DLD1 (cell line): ENCODE measurements around the gene ATOH8.

Experiments used
- in situ Hi-C: cut with HindIII; loops from 2 replicates; pipeline ENCODE4 v1.10.0; 2017; ENCODE audit warnings: low sequenced_read_pairs

Gene ATOH8

GRCh38 chr2:85735691-85736090 lies 18.1 kb upstream of the ATOH8 start:
- in situ Hi-C loops, result no loop called here

- in situ Hi-C loops, result no loop called here
Observed at GRCh38 chr2:85736456-85737355, 17.1 kb upstream of the ATOH8 start.

GRCh38 chr2:85737481-85737880 lies 16.3 kb upstream of the ATOH8 start:
- in situ Hi-C loops, result no loop called here

DNA sequence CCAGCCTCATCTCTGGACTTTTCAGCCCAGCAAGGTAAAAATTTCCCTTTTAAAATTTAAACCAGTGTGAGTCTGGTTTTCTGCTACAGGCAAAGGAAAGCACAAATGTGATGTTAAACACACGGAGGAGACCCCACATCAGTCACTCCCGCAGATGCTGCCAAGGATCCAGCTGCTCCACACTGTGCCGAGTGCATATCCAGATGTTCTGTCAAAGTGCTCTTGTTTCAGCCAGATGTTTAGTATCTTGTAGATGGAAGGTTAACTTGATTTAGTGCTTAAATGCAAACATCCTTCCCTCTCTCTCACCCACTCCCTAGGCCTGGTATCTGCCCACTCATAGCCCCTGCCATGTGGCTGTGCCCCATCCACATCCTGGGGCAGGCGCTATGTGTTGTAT lies 15.8 kb upstream of the ATOH8 start:
- in situ Hi-C loops, result no loop called here

DNA sequence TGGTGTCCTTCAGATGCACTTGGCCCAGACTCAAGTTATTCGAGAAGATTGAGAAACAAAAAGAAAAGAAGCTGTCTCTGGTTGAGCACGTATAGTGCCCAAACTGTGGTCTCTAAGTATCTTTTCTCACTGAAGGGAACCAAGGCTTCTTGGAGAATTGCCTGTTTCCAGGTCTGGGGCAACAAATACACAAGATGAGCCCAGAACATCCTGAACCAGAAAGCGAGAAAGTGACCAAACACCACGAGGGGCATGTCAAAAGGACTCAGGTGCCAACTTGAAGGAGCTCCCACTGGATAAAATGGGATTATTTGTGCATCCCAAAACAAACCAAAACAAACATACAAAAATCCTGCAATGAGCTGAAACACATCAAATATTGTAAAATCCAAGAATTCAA lies 13.6 kb upstream of the ATOH8 start:
- in situ Hi-C loops, result no loop called here

DNA sequence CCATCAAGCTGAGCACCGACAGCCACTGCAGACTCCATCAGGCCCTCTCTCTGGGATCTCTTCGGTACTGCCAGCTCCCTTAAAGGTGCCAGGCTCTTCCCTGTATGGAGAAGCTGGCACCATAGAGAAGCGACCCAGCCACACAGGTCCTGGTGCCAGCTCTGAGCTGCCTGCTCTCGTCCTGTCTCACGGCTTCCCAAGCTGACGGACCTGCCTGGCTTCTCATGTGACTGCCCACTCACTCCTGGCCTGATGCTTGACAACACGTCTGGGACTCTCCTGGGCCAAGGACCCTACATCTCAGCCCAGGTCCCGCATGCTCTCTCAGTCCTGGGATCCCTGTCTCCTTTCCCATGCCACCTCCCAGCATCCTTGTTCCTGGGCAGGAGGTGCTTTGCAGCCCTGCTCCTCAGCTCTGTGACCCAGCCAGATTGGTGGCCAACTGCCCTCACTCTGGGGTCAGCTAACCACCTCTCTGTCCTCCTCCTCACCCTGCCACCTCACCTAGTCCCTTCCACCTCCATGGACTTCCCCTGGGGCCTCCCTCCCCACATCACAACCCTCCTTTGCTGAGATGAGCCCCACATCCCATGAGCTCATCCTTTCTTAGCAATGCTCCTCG lies 12.5 kb upstream of the ATOH8 start:
- in situ Hi-C loops, result no loop called here

- in situ Hi-C loops, result no loop called here
Observed at GRCh38 chr2:85741833-85742455, 11.8 kb upstream of the ATOH8 start.

GRCh38 chr2:85743304-85743978 lies 10.3 kb upstream of the ATOH8 start:
- in situ Hi-C loops, result no loop called here

- in situ Hi-C loops, result no loop called here
Observed at GRCh38 chr2:85744055-85744454, 9.7 kb upstream of the ATOH8 start.

GRCh38 chr2:85744741-85745601 lies 8.8 kb upstream of the ATOH8 start:
- in situ Hi-C loops, result no loop called here

DNA sequence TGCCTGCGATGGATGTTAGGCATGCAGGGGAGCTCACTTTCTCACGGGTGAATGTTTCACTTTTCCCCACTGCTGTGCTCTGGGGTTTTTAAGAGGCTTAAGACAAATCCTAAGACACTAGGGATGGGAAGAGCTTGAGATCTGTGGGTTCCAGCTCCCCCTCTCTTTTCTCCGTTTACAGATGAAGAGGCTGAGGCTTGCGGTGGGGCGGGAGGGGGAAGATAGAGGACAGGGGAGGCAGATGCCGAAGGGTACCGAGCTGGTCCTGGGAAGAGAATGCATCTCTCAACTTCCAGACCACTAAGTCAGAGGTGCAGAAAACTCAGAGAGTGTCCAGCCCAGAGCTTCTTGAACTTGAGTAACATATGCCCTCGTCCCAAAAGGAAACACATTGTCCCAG lies 8.2 kb upstream of the ATOH8 start:
- in situ Hi-C loops, result no loop called here

- in situ Hi-C loops, result no loop called here
Observed at GRCh38 chr2:85746321-85747004, 7.3 kb upstream of the ATOH8 start.

- in situ Hi-C loops, result no loop called here
Observed at GRCh38 chr2:85747441-85747840, 6.3 kb upstream of the ATOH8 start.

DNA sequence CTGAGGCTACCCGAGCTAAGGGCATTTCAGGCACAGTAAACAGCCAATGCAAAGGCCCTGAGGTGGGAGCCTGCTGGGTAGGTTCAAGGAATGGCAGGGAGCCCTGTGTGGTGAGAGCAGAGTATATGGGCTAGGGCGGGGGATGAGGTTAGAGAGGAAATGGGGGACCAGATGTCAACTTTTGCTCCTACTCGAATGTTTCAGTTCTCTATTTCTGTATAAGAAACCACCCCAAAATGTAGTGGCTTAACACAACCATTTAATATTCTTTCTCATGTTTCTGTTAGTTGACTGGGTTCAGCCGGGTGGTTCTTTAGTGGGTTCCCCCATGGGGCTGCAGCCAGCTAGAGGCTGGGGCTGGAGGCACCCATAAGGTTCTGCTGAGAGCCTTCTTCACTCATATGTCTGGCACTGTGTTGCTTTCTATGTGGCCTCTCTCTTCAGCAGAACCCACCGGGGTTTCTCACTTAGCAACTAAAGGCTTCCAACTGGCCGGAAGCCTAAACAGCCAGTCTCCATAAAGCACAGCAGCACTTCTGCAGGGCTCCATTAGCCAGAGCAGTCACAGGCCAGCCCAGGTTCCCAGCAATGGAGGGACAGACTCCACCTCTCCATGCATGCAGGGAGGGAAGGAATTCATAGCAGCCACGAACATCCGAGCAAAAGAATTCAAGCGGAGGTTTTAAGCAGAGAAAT lies 5.6 kb upstream of the ATOH8 start:
- in situ Hi-C loops, result no loop called here

DNA sequence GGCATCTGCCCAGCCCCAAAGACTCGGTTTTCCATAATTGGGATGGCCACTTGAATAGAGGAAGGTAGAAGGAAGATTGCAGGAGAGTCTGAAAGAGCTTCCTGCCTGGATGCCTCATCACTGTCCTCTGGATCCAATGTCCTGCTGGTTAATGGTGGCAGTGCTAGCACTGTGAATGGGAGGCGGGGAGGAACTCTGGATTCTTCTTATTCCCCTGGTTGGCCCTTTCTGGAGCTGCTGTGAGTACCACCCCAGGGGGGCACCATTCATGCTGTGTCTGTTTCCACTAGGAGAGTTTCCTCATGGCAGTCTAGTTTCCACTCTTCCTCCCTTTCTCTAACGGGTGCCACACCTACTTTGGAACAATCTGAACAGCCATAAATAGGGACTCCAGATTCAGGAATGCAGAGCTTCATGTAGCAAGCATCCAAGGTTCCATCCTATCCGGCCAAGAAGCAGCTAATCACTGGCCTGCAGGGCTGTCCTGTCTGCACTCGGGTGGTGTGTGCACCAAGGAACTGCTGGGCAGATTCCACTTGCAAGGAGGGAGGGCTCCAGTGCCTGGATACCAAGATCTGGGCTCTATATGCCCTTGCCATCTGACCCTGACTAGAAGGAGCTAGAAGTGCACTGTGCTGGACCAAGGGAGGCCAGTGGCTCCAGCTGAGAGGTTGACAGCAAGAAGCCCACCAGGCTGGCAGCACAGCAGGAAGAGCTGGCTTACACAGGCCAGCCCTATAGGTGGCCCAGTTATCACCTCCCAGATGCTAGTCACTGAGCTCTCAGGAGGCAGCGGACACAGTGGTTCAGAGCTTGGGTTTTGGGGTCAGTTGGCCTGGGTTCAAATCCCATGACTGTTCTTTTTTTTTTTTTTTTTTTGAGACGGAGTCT lies 4.6 kb upstream of the ATOH8 start:
- in situ Hi-C loops, result no loop called here

GRCh38 chr2:85750587-85751575 lies 2.9 kb upstream of the ATOH8 start:
- in situ Hi-C loops, result no loop called here

DNA sequence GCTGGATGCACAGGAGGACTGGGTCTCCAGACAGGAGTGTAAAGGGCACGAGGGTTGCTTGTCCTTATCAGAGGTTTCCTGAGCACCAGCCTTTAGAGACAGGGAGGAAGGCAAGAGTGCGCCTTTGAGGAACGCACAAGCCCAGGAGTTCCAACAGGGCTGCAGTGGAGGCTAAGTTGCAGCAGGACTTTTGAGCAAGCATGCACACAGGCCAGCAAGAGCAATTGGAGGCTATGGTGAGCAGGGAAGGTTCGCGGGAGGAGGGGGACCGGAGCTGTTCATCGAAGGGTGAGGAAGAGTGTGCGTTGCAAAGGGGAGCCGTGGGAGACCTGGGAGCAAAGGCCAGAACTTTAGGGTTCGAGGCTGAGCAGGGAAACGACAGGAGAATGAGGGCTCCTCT lies 2.2 kb upstream of the ATOH8 start:
- in situ Hi-C loops, result no loop called here
